ENCODE data around the gene DMD. TPM values are rescaled to one million over a fixed set of nuclear protein-coding genes. Genes with fewer than 3 reads are reported as not detected.

Gene DMD
- polyA plus RNA-seq, 3 donors = 0.23 TPM; not detected in 2

GRCh38 chrX:32644476-32645245 lies 566.7 kb downstream of the DMD start:
- Histone ChIP-seq H3K4me1 (ENCODE audit: control insufficient read depth in 1 of 2, insufficient read depth in 2 of 2, low read length in 2 of 2) (no peaks in the 10 kb centered on the region), H3K27ac (ENCODE audit: low read depth in 1 of 2, low read length in 2 of 2) (no peak overlapping the region), H3K4me3 (replicated peaks in 1 of 3; ENCODE audit: low read depth in 2 of 3, low read length in 3 of 3) (no peak overlapping the region), H3K36me3 (replicated peaks in 1 of 2; ENCODE audit: control insufficient read depth in 1 of 2, insufficient read depth in 2 of 2, low read length in 2 of 2) (no peaks in the 10 kb centered on the region), H3K9ac (ENCODE audit: insufficient read depth, low read length, poor library complexity, severe bottlenecking) (no peak overlapping the region), H3K9me3 (replicated peaks in 1 of 2; ENCODE audit: control insufficient read depth in 1 of 2, insufficient read depth in 1 of 2, low read length in 2 of 2) (no peaks in the 10 kb centered on the region), H3K79me2 (ENCODE audit: insufficient read depth, low read length) (no peaks in the 10 kb centered on the region), H3K27me3 (ENCODE audit: control insufficient read depth in 2 of 2, insufficient read depth in 2 of 2, low read length in 2 of 2) (no peaks in the 10 kb centered on the region), H4K20me1 (ENCODE audit: insufficient read depth, low read length) (no peaks in the 10 kb centered on the region), H2AFZ (ENCODE audit: insufficient read depth, low read depth, low read length, poor library complexity, severe bottlenecking) (no peak overlapping the region), H3K4me2 (replicated peaks; ENCODE audit: extremely low read depth, low read length, poor library complexity, severe bottlenecking) (no peak overlapping the region)
- intact Hi-C loops (cut with micrococcal nuclease) = no loop called here
- no CpG with 5 or more reads among the region's 9 CpGs for WGBS (ENCODE audit: insufficient coverage)
- H3K27ac Mint-ChIP-seq = no peak overlapping the region
- no peak for DNase-seq
- H3K4me1 Mint-ChIP-seq = no peaks in the 10 kb centered on the region
- H3K9me3 Mint-ChIP-seq = peaks cover 0 to 2% (median 0%) of the 10 kb centered on the region in 7 donors
- H3K36me3 Mint-ChIP-seq = no peaks in the 10 kb centered on the region
- H3K4me3 Mint-ChIP-seq = no peak overlapping the region
- no peak for TF ChIP-seq CTCF (IDR thresholded peaks at IDR 0.05)
- peaks cover 0 to 3% (median 1%) of the 10 kb centered on the region in 3 donors for H3K27me3 Mint-ChIP-seq (ENCODE audit: low read depth in 3 of 3)

GRCh38 chrX:32642283-32642682 lies 569.1 kb downstream of the DMD start:
- Mint-ChIP-seq H3K9me3 (peaks cover 0 to 2% (median 0%) of the 10 kb centered on the region in 7 donors), H3K4me3 (no peak overlapping the region), H3K36me3 (no peaks in the 10 kb centered on the region), H3K27ac (no peak overlapping the region), H3K4me1 (no peaks in the 10 kb centered on the region), H3K27me3 (ENCODE audit: low read depth in 3 of 3) (peaks cover 0 to 5% (median 1%) of the 10 kb centered on the region in 3 donors)
- WGBS (ENCODE audit: insufficient coverage) = no CpG with 5 or more reads among the region's 3 CpGs
- H3K36me3 ChIP-seq (replicated peaks in 1 of 2; ENCODE audit: control insufficient read depth in 1 of 2, insufficient read depth in 2 of 2, low read length in 2 of 2) = no peaks in the 10 kb centered on the region
- TF ChIP-seq CTCF (IDR thresholded peaks at IDR 0.05) = no peak
- H3K9me3 ChIP-seq (replicated peaks in 1 of 2; ENCODE audit: control insufficient read depth in 1 of 2, insufficient read depth in 1 of 2, low read length in 2 of 2) = no peaks in the 10 kb centered on the region
- no peaks in the 10 kb centered on the region for H4K20me1 ChIP-seq (ENCODE audit: insufficient read depth, low read length)
- no peaks in the 10 kb centered on the region for H3K4me1 ChIP-seq (ENCODE audit: control insufficient read depth in 1 of 2, insufficient read depth in 2 of 2, low read length in 2 of 2)
- no peak overlapping the region for H3K9ac ChIP-seq (ENCODE audit: insufficient read depth, low read length, poor library complexity, severe bottlenecking)
- no peaks in the 10 kb centered on the region for H3K27me3 ChIP-seq (ENCODE audit: control insufficient read depth in 2 of 2, insufficient read depth in 2 of 2, low read length in 2 of 2)
- no peak overlapping the region for H2AFZ ChIP-seq (ENCODE audit: insufficient read depth, low read depth, low read length, poor library complexity, severe bottlenecking)
- no peak for DNase-seq
- intact Hi-C loops (cut with micrococcal nuclease) = no loop called here
- H3K27ac ChIP-seq (ENCODE audit: low read depth in 1 of 2, low read length in 2 of 2) = no peak overlapping the region
- no peak overlapping the region for H3K4me3 ChIP-seq (replicated peaks in 1 of 3; ENCODE audit: low read depth in 2 of 3, low read length in 3 of 3)
- H3K4me2 ChIP-seq (replicated peaks; ENCODE audit: extremely low read depth, low read length, poor library complexity, severe bottlenecking) = no peak overlapping the region
- no peaks in the 10 kb centered on the region for H3K79me2 ChIP-seq (ENCODE audit: insufficient read depth, low read length)

All from CD14-positive monocyte (primary cell).